Suprapubic skin (tissue), 3 donors: Measurements from ENCODE around the gene ITPR2.

Experiments used
- POLR2AphosphoS5 ChIP-seq, 3 donors: sonication (generic); formaldehyde crosslinking; IDR thresholded peaks; one replicate each; pipeline ENCODE4 v1.6.1; 2017; ENCODE audit warnings: antibody characterized with exemption in 3 of 3
- TF ChIP-seq, protein P1 (sequence below), 2 donors: fragments of 200-600 bp in 1 of 2; fragments of 450-650 bp in 1 of 2; sonication (generic) in 1 of 2; IDR thresholded peaks; one replicate each; pipeline ENCODE4 v1.5.1; 2016 to 2019; ENCODE audit warnings: antibody characterized with exemption in 2 of 2, mild to moderate bottlenecking in 1 of 2, moderate library complexity in 1 of 2

DNA sequence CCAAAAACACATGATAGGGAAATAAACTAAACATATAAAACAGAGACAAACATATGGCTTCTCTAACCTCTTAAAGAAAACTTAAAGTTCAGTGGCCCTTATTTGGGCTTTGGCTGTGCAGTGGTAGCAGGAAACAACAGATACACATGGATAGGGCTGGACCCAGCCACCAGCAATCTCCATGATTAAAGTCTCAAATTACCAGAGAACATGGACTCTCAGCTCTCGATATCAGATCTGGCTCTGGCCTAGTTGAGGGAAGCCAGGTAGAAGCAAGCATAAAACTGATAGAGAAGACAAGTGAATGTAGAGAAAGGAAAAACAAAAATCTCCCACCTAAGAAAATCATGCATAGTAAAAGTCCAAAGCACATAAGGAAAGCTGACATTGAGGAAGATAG is 164.8 kb downstream of the ITPR2 start:
- TF ChIP-seq POLR2AphosphoS5 (IDR thresholded peaks at IDR 0.05), result no peak
- TF ChIP-seq, protein P1, sequence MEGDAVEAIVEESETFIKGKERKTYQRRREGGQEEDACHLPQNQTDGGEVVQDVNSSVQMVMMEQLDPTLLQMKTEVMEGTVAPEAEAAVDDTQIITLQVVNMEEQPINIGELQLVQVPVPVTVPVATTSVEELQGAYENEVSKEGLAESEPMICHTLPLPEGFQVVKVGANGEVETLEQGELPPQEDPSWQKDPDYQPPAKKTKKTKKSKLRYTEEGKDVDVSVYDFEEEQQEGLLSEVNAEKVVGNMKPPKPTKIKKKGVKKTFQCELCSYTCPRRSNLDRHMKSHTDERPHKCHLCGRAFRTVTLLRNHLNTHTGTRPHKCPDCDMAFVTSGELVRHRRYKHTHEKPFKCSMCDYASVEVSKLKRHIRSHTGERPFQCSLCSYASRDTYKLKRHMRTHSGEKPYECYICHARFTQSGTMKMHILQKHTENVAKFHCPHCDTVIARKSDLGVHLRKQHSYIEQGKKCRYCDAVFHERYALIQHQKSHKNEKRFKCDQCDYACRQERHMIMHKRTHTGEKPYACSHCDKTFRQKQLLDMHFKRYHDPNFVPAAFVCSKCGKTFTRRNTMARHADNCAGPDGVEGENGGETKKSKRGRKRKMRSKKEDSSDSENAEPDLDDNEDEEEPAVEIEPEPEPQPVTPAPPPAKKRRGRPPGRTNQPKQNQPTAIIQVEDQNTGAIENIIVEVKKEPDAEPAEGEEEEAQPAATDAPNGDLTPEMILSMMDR (IDR thresholded peaks at IDR 0.05), result no peak
